Tibial artery (tissue), 4 donors: ENCODE data around the gene LKAAEAR1.

Experiments used
- DNase-seq, 2 donors: peaks; one replicate each; pipeline ENCODE4 v3.0.0-alpha.2; 2019
- H3K27ac ChIP-seq, 2 donors: fragments of 200-600 bp; sonication (generic) in 1 of 2; 1 replicate in 1 of 2; 2 replicates in 1 of 2; pipeline ENCODE4 v1.5.1; 2018 to 2019; ENCODE audit warnings: mild to moderate bottlenecking in 1 of 2
- H3K27me3 ChIP-seq, 2 donors: fragments of 200-600 bp; sonication (generic) in 1 of 2; one replicate each; pipeline versions ENCODE4 v1.5.1 to v1.6.0; 2016 to 2019
- H3K36me3 ChIP-seq, 3 donors: fragments of 200-600 bp; sonication (generic) in 2 of 3; one replicate each; pipeline ENCODE4 v1.5.1; 2016 to 2019; ENCODE audit warnings: mild to moderate bottlenecking in 2 of 3
- H3K4me1 ChIP-seq, 4 donors: fragments of 200-600 bp; sonication (generic) in 2 of 4; 1 replicate in 3 of 4; 2 replicates in 1 of 4; pipeline ENCODE4 v1.5.1; 2016 to 2019
- H3K4me3 ChIP-seq, 2 donors: fragments of 200-600 bp; sonication (generic) in 1 of 2; 1 replicate in 1 of 2; 2 replicates in 1 of 2; pipeline ENCODE4 v1.5.1; 2018 to 2019; ENCODE audit warnings: mild to moderate bottlenecking in 2 of 2
- H3K9me3 ChIP-seq, 3 donors: fragments of 200-600 bp; sonication (generic) in 1 of 3; one replicate each; pipeline ENCODE4 v1.5.1; 2016 to 2019
- CTCF ChIP-seq, 2 experiments: fragments of 200-600 bp in 1 of 2; fragments of 450-650 bp in 1 of 2; IDR thresholded peaks; one replicate each; pipeline ENCODE4 v1.5.1; 2017 to 2019; ENCODE audit warnings: antibody characterized with exemption in 2 of 2, mild to moderate bottlenecking in 1 of 2, moderate library complexity in 1 of 2
- intact Hi-C: fragments of 100-400 bp; cut with DNase I; formaldehyde crosslinking; loops from one replicate; pipeline ENCODE4 v1.15.0; 2023; ENCODE audit warnings: low total_unique reads

LKAAEAR1 gene

GRCh38 chr20:64064145-64064698 is 20.0 kb downstream of the LKAAEAR1 start:
- Histone ChIP-seq H3K27ac (peak overlapping the region; percentile 87 to 89), H3K36me3 (peaks cover 0 to 7% (median 0%) of the 10 kb centered on the region in 3 donors), H3K9me3 (no peaks in the 10 kb centered on the region), H3K4me3 (peak overlapping the region; percentile 87 to 90), H3K27me3 (no peaks in the 10 kb centered on the region), H3K4me1 (peaks cover 0 to 32% (median 23%) of the 10 kb centered on the region in 4 donors)
- DNase-seq = peak in 1 of 2 donors; percentile 80
- intact Hi-C loops = no loop called here
- no peak for TF ChIP-seq CTCF (IDR thresholded peaks at IDR 0.05)

- Histone ChIP-seq H3K27me3 (peaks cover 0 to under 1% of the 10 kb centered on the region in 2 donors), H3K27ac (peak overlapping the region; percentile 87 to 89), H3K4me1 (peaks cover 0 to 32% (median 23%) of the 10 kb centered on the region in 4 donors), H3K4me3 (peak overlapping the region; percentile 87 to 90), H3K36me3 (peaks cover 0 to 6% (median 0%) of the 10 kb centered on the region in 3 donors), H3K9me3 (no peaks in the 10 kb centered on the region)
- intact Hi-C loops = no loop called here
- peak in 1 of 2 donors; percentile 80 for DNase-seq
- no peak for TF ChIP-seq CTCF (IDR thresholded peaks at IDR 0.05)
These were observed 20.6 kb downstream of the LKAAEAR1 start for GRCh38 chr20:64063389-64064144.

GRCh38 chr20:64062596-64063388 is 21.4 kb downstream of the LKAAEAR1 start, which contains the start of gene TCEA2:
Gene TCEA2 (plus strand): TSS chr20:64063198. CDS start chr20:64063313, 115 bp downstream.
- no peak for TF ChIP-seq CTCF (IDR thresholded peaks at IDR 0.05)
- peak; percentile 96 to 98 for DNase-seq
- peaks cover 0 to 32% (median 23%) of the 10 kb centered on the region in 4 donors for H3K4me1 ChIP-seq
- H3K4me3 ChIP-seq = peak within 1 kb of the TSS; percentile 87 to 90
- H3K27me3 ChIP-seq = peaks cover 0 to 8% of the 10 kb centered on the region in 2 donors
- H3K36me3 ChIP-seq = no peaks in the 10 kb centered on the region
- intact Hi-C loops = no loop called here
- peak within 1 kb of the TSS; percentile 87 to 89 for H3K27ac ChIP-seq
- H3K9me3 ChIP-seq = no peaks in the 10 kb centered on the region

GRCh38 chr20:64062276-64062595 is 22.0 kb downstream of the LKAAEAR1 start:
- Histone ChIP-seq H3K36me3 (no peaks in the 10 kb centered on the region), H3K9me3 (no peaks in the 10 kb centered on the region), H3K27me3 (peaks cover 0 to 14% of the 10 kb centered on the region in 2 donors), H3K4me1 (peaks cover 0 to 32% (median 23%) of the 10 kb centered on the region in 4 donors), H3K4me3 (peak overlapping the region; percentile 87 to 90), H3K27ac (peak overlapping the region; percentile 87 to 89)
- intact Hi-C loops = no loop called here
- no peak for TF ChIP-seq CTCF (IDR thresholded peaks at IDR 0.05)
- DNase-seq = no peak

- no peaks in the 10 kb centered on the region for H3K36me3 ChIP-seq
- H3K27me3 ChIP-seq = peaks cover 0 to 51% of the 10 kb centered on the region in 2 donors
- H3K9me3 ChIP-seq = no peaks in the 10 kb centered on the region
- no peak for TF ChIP-seq CTCF (IDR thresholded peaks at IDR 0.05)
- H3K4me3 ChIP-seq = no peak overlapping the region
- intact Hi-C loops = no loop called here
- H3K4me1 ChIP-seq = peaks cover 0 to 15% (median 5%) of the 10 kb centered on the region in 4 donors
- no peak overlapping the region for H3K27ac ChIP-seq
- no peak for DNase-seq
These were observed 25.7 kb downstream of the LKAAEAR1 start for GRCh38 chr20:64058536-64058935.
